Hepatocyte (in vitro differentiated cells): ENCODE measurements around the gene SEPTIN5. TPM values are rescaled to one million over a fixed set of nuclear protein-coding genes. Genes with fewer than 3 reads are reported as not detected.

Source experiments
- DNase-seq: peaks from one replicate; pipeline ENCODE4 v3.0.0-alpha.2; 2016; ENCODE audit warnings: low spot score
- H2AFZ ChIP-seq: fragments of 200-600 bp; sonication (generic); 2 replicates; pipeline ENCODE4 v1.6.0; 2016; ENCODE audit warnings: antibody characterized with exemption, mild to moderate bottlenecking
- H3K27ac ChIP-seq: fragments of 200-600 bp; sonication (generic); 2 replicates; pipeline ENCODE4 v1.5.1; 2016; ENCODE audit warnings: mild to moderate bottlenecking
- H3K27me3 ChIP-seq: fragments of 200-600 bp; sonication (generic); 2 replicates; pipeline ENCODE4 v1.6.1; 2016
- H3K36me3 ChIP-seq: fragments of 200-600 bp; sonication (generic); replicated peaks from 2 replicates; pipeline ENCODE4 v1.5.1; 2016; ENCODE audit warnings: low read depth; ENCODE audit not compliant: insufficient read depth
- H3K4me1 ChIP-seq: fragments of 200-600 bp; sonication (generic); 2 replicates; pipeline ENCODE4 v1.5.1; 2016; ENCODE audit warnings: mild to moderate bottlenecking, moderate library complexity; ENCODE audit not compliant: insufficient read depth
- H3K4me2 ChIP-seq: fragments of 200-600 bp; sonication (generic); 2 replicates; pipeline ENCODE4 v1.6.0; 2016
- H3K4me3 ChIP-seq: fragments of 200-600 bp; sonication (generic); 2 replicates; pipeline ENCODE4 v1.5.1; 2016; ENCODE audit warnings: mild to moderate bottlenecking
- H3K79me2 ChIP-seq: fragments of 200-600 bp; sonication (generic); 2 replicates; pipeline ENCODE4 v1.6.0; 2017; ENCODE audit warnings: mild to moderate bottlenecking
- H3K9me2 ChIP-seq: fragments of 200-600 bp; sonication (generic); replicated peaks from 2 replicates; pipeline ENCODE4 v1.6.0; 2017; ENCODE audit warnings: mild to moderate bottlenecking; ENCODE audit not compliant: insufficient read depth
- H3K9me3 ChIP-seq: fragments of 200-600 bp; sonication (generic); 2 replicates; pipeline ENCODE4 v1.5.1; 2016; ENCODE audit warnings: low read depth, mild to moderate bottlenecking
- H4K20me1 ChIP-seq: fragments of 200-600 bp; sonication (generic); 2 replicates; pipeline ENCODE4 v1.6.0; 2016; ENCODE audit warnings: mild to moderate bottlenecking; ENCODE audit not compliant: insufficient read depth, poor library complexity, severe bottlenecking
- EZH2 ChIP-seq: fragments of 200-600 bp; sonication (generic); IDR thresholded peaks from 2 replicates; pipeline ENCODE4 v1.6.1; 2016; ENCODE audit warnings: antibody characterized with exemption, mild to moderate bottlenecking, borderline replicate concordance
- EZH2phosphoT487 ChIP-seq: fragments of 200-600 bp; sonication (generic); IDR thresholded peaks from one replicate; pipeline ENCODE4 v1.6.1; 2018; ENCODE audit warnings: antibody characterized with exemption, mild to moderate bottlenecking, low read depth, moderate library complexity; ENCODE audit not compliant: unreplicated experiment, severe bottlenecking
- WGBS: methylation state at CpG from one replicate; pipeline ENCODE4 v1.1.6; 2016; ENCODE audit warnings: low lambda C conversion rate; ENCODE audit errors: missing lambda C conversion rate; 5-methylcytosine and 5-hydroxymethylcytosine counted together
- polyA plus RNA-seq: library from polyadenylated mRNA; unstranded; fragments of >200 nt; fragmentation: Nextera tagmentation; extraction: Ambion mirVana; gene quantifications from 2 replicates; pipeline ENCODE4 v1.2.1, GENCODE V29; 2016
- total RNA-seq: library from RNA; depleted of rRNA; stranded (reverse); fragments of >200 nt; gene quantifications from 2 replicates; pipeline ENCODE4 v1.2.3, GENCODE V29; 2014
- TF ChIP-seq, protein P1 (sequence below): fragments of 200-600 bp; sonication (generic); IDR thresholded peaks from 2 replicates; pipeline ENCODE4 v1.5.1; 2016; ENCODE audit warnings: antibody characterized with exemption, mild to moderate bottlenecking; ENCODE audit not compliant: poor library complexity

SEPTIN5 gene
- total and polyA plus RNA-seq, 2 experiments from 2014 or later = 9.4 to 10.0 TPM

DNA sequence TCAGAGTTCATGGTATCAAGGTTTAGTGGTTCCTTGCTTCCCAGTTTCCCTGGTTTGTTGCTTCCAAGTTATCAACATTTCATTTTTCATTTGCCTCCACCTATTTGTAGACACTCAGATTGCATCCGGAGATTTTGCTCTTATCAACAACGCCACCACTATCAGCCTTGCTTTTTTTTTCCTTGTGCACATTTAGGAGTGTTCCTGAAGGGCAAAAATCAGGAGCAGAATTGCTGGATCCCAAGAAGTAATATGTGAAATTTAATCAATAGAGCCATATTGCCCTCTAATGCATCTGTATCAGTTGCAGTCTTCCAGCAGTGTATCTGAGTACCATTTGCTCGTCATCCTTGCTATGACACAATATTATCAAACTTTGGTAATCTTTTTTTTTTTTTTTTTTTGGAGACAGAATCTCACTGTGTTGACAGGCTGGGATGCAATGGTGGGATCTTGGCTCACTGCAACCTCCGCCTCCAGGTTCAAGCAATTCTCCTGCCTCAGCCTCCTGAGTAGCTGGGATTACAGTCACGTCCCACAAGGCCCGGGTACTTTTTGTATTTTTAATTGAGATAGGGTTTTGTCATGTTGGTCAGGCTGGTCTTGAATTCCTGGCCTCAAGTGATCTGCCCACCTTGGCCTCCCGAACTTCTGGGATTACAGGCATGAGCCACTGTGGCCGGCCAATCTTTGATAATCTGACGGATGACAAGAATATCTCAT lies 42.1 kb upstream of the SEPTIN5 start:
- DNase-seq = no peak
- TF ChIP-seq, protein P1, sequence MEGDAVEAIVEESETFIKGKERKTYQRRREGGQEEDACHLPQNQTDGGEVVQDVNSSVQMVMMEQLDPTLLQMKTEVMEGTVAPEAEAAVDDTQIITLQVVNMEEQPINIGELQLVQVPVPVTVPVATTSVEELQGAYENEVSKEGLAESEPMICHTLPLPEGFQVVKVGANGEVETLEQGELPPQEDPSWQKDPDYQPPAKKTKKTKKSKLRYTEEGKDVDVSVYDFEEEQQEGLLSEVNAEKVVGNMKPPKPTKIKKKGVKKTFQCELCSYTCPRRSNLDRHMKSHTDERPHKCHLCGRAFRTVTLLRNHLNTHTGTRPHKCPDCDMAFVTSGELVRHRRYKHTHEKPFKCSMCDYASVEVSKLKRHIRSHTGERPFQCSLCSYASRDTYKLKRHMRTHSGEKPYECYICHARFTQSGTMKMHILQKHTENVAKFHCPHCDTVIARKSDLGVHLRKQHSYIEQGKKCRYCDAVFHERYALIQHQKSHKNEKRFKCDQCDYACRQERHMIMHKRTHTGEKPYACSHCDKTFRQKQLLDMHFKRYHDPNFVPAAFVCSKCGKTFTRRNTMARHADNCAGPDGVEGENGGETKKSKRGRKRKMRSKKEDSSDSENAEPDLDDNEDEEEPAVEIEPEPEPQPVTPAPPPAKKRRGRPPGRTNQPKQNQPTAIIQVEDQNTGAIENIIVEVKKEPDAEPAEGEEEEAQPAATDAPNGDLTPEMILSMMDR = no peak
- no peak for TF ChIP-seq EZH2
- no peaks in the 10 kb centered on the region for H3K79me2 ChIP-seq
- WGBS = 94% methylated on average over 9 of the region's 9 CpGs
- no peaks in the 10 kb centered on the region for H3K9me2 ChIP-seq
- no peak overlapping the region for H3K4me2 ChIP-seq
- no peaks in the 10 kb centered on the region for H3K27me3 ChIP-seq
- no peaks in the 10 kb centered on the region for H4K20me1 ChIP-seq
- no peak overlapping the region for H3K4me3 ChIP-seq
- H3K27ac ChIP-seq = no peak overlapping the region
- H3K9me3 ChIP-seq = no peaks in the 10 kb centered on the region
- no peaks in the 10 kb centered on the region for H3K36me3 ChIP-seq
- H3K4me1 ChIP-seq = no peaks in the 10 kb centered on the region
- H2AFZ ChIP-seq = no peak overlapping the region

DNA sequence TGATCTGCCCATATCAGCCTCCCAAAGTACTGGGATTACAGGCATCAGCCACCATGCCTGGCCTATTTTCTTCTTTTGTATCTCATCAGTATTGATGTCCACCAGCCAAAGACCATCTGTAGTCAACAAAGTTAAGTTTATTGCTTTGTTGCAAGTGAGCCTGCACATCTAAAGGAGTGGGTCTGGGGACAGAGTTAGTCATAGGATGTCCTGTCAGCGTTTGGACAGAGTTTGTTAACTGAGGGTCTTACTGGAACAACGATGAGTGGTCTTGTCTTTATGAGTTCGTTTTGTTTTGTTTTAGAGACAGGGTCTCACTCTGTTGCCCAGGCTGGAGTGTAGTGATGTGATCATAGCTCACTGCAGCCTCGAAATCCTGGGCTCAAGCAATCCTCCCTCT lies 40.6 kb upstream of the SEPTIN5 start:
- Histone ChIP-seq H3K79me2 (no peaks in the 10 kb centered on the region), H3K27me3 (no peaks in the 10 kb centered on the region), H3K9me2 (no peaks in the 10 kb centered on the region), H3K9me3 (no peaks in the 10 kb centered on the region), H3K27ac (no peak overlapping the region), H3K4me3 (no peak overlapping the region), H4K20me1 (no peaks in the 10 kb centered on the region), H3K4me2 (no peak overlapping the region), H3K36me3 (no peaks in the 10 kb centered on the region), H3K4me1 (no peaks in the 10 kb centered on the region), H2AFZ (no peak overlapping the region)
- no peak for TF ChIP-seq EZH2phosphoT487
- TF ChIP-seq, protein P1 = no peak
- TF ChIP-seq EZH2 = no peak
- DNase-seq = no peak
- 79% methylated on average over 4 of the region's 4 CpGs for WGBS

DNA sequence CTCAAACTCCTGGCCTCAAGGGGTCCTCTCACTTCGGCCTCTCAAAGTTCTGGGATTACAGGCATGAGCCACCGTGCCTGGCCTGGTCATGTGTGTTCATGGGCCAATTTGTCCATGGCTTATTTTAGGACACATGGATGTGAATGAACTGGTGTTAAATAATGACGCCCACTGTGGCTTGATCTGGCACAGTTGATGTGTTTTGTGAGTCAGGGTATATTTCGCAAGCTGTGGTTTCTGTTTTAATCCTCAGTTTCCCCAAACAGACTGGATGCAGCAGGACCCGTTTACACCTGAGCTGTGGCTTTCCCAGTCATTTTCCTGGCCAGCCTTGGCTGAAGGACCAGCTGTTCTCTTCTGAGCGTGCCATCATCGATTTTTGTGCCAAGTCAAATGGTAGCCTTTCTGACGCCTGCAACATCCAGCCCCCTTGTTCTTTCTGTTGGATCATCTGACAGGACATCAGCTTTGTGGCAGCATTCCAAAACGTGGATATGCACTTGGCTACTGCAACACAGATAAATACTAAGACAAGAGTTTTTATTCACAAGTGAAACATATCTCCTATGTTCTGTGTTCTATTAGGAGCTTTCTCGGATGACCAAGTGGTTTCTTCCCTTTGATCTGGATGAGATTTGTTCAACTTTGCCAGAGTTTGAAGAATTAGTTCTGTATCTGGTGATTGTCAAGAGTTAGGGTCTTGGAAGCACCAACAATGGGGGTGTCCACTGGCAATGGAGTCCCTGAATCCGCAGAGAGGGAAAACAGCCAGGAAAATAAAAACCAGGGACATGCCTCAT lies 40.0 kb upstream of the SEPTIN5 start:
- TF ChIP-seq EZH2phosphoT487 = no peak
- TF ChIP-seq, protein P1 = no peak
- TF ChIP-seq EZH2 = no peak
- Histone ChIP-seq H3K9me3 (no peaks in the 10 kb centered on the region), H3K4me1 (no peaks in the 10 kb centered on the region), H3K9me2 (no peaks in the 10 kb centered on the region), H3K79me2 (no peaks in the 10 kb centered on the region), H3K36me3 (no peaks in the 10 kb centered on the region), H3K4me3 (no peak overlapping the region), H3K4me2 (no peak overlapping the region), H4K20me1 (no peaks in the 10 kb centered on the region), H2AFZ (no peak overlapping the region), H3K27me3 (no peaks in the 10 kb centered on the region), H3K27ac (no peak overlapping the region)
- DNase-seq = no peak
- 85% methylated on average over 11 of the region's 11 CpGs for WGBS
